Measurements from ENCODE around the gene ANO2. TPM values are rescaled to one million over a fixed set of nuclear protein-coding genes. Genes with fewer than 3 reads are reported as not detected.
A peak's percentile ranks its signal among the peaks of the same experiment; 100 is the strongest.

ANO2 gene
- total RNA-seq, 1 donor from 2014 or later = 1.5 TPM

GRCh38 chr12:5901416-5901815 lies 43.6 kb downstream of the ANO2 start:
- no peak for TF ChIP-seq CTCF (IDR thresholded peaks at IDR 0.05; ENCODE audit: insufficient read depth, low read length, poor library complexity, severe bottlenecking)
- H3K36me3 ChIP-seq (ENCODE audit: control insufficient read depth, insufficient read depth, low read length) = no peaks in the 10 kb centered on the region
- DNase-seq (ENCODE audit: low read depth) = no peak
- H3K27me3 ChIP-seq (ENCODE audit: control insufficient read depth, insufficient read depth, low read length) = peaks cover 2% of the 10 kb centered on the region
- no peak overlapping the region for H3K4me3 ChIP-seq (ENCODE audit: low read depth, low read length)

- no peak for TF ChIP-seq CTCF (IDR thresholded peaks at IDR 0.05; ENCODE audit: insufficient read depth, low read length, poor library complexity, severe bottlenecking)
- H3K27me3 ChIP-seq (ENCODE audit: control insufficient read depth, insufficient read depth, low read length) = peaks cover 2% of the 10 kb centered on the region
- no peak overlapping the region for H3K4me3 ChIP-seq (ENCODE audit: low read depth, low read length)
- no peaks in the 10 kb centered on the region for H3K36me3 ChIP-seq (ENCODE audit: control insufficient read depth, insufficient read depth, low read length)
- DNase-seq (ENCODE audit: low read depth) = no peak
Observed at GRCh38 chr12:5900533-5901205, 44.4 kb downstream of the ANO2 start.

GRCh38 chr12:5900076-5900475 lies 45.0 kb downstream of the ANO2 start:
- H3K27me3 ChIP-seq (ENCODE audit: control insufficient read depth, insufficient read depth, low read length) = peaks cover 2% of the 10 kb centered on the region
- no peaks in the 10 kb centered on the region for H3K36me3 ChIP-seq (ENCODE audit: control insufficient read depth, insufficient read depth, low read length)
- TF ChIP-seq CTCF (IDR thresholded peaks at IDR 0.05; ENCODE audit: insufficient read depth, low read length, poor library complexity, severe bottlenecking) = no peak
- DNase-seq (ENCODE audit: low read depth) = no peak
- H3K4me3 ChIP-seq (ENCODE audit: low read depth, low read length) = no peak overlapping the region

- TF ChIP-seq CTCF (IDR thresholded peaks at IDR 0.05; ENCODE audit: insufficient read depth, low read length, poor library complexity, severe bottlenecking) = no peak
- no peak for DNase-seq (ENCODE audit: low read depth)
- H3K36me3 ChIP-seq (ENCODE audit: control insufficient read depth, insufficient read depth, low read length) = no peaks in the 10 kb centered on the region
- H3K27me3 ChIP-seq (ENCODE audit: control insufficient read depth, insufficient read depth, low read length) = peaks cover 2% of the 10 kb centered on the region
- no peak overlapping the region for H3K4me3 ChIP-seq (ENCODE audit: low read depth, low read length)
Observed at GRCh38 chr12:5899675-5900074, 45.4 kb downstream of the ANO2 start.

GRCh38 chr12:5898874-5899273 lies 46.2 kb downstream of the ANO2 start:
- DNase-seq (ENCODE audit: low read depth) = no peak
- peak; percentile 25 for TF ChIP-seq CTCF (IDR thresholded peaks at IDR 0.05; ENCODE audit: insufficient read depth, low read length, poor library complexity, severe bottlenecking)
- H3K27me3 ChIP-seq (ENCODE audit: control insufficient read depth, insufficient read depth, low read length) = no peaks in the 10 kb centered on the region
- no peaks in the 10 kb centered on the region for H3K36me3 ChIP-seq (ENCODE audit: control insufficient read depth, insufficient read depth, low read length)
- no peak overlapping the region for H3K4me3 ChIP-seq (ENCODE audit: low read depth, low read length)
